DND-41 (cell line): Measurements from ENCODE around the gene BUB1.

ENCODE experiments used
- CTCF ChIP-seq: IDR thresholded peaks from 2 replicates; pipeline ENCODE4 v1.5.1; 2012; ENCODE audit warnings: borderline replicate concordance, low read length, moderate library complexity, mild to moderate bottlenecking; ENCODE audit not compliant: poor library complexity, severe bottlenecking; ENCODE audit errors: extremely low read depth
- EZH2 ChIP-seq: IDR thresholded peaks from 3 replicates; pipeline ENCODE4 v1.6.1; 2012; ENCODE audit warnings: borderline replicate concordance, low read depth, mild to moderate bottlenecking, moderate library complexity, low read length, inconsistent platforms; ENCODE audit not compliant: severe bottlenecking

- TF ChIP-seq CTCF (no peak), EZH2 (no peak)
Measured at GRCh38 chr2:110717734-110718133, 39.9 kb upstream of the BUB1 start.
